GM23338 (cell line): ENCODE results near the gene ATP13A1.

Source experiments
- CREB1 ChIP-seq: fragments of 250-450 bp; sonication (Bioruptor Pico); IDR thresholded peaks from 2 replicates; pipeline ENCODE4 v1.5.0; 2020; ENCODE audit warnings: low read depth, mild to moderate bottlenecking, moderate library complexity
- EZH2 ChIP-seq: fragments of 200-600 bp; sonication (generic); IDR thresholded peaks from one replicate; pipeline ENCODE4 v1.8.0; 2017; ENCODE audit warnings: antibody characterized with exemption, mild to moderate bottlenecking, low read depth; ENCODE audit not compliant: unreplicated experiment
- EZH2phosphoT487 ChIP-seq: fragments of 200-600 bp; sonication (generic); IDR thresholded peaks from one replicate; pipeline ENCODE4 v1.8.1; 2018; ENCODE audit warnings: antibody characterized with exemption; ENCODE audit not compliant: unreplicated experiment
- JUNB ChIP-seq: IDR thresholded peaks from one replicate; pipeline ENCODE4 v1.6.1; 2016; ENCODE audit warnings: antibody characterized with exemption; ENCODE audit not compliant: unreplicated experiment
- NANOG ChIP-seq: IDR thresholded peaks from 2 replicates; pipeline ENCODE4 v1.6.1; 2016; ENCODE audit warnings: antibody characterized with exemption, borderline replicate concordance
- POLR2AphosphoS5 ChIP-seq: IDR thresholded peaks from 2 replicates; pipeline ENCODE4 v1.6.1; 2016; ENCODE audit warnings: antibody characterized with exemption, low read depth
- REST ChIP-seq: IDR thresholded peaks from one replicate; pipeline ENCODE4 v1.6.1; 2018; ENCODE audit warnings: antibody characterized with exemption; ENCODE audit not compliant: unreplicated experiment
- ZNF114 ChIP-seq: fragments of 250-450 bp; sonication (Bioruptor Pico); IDR thresholded peaks from 2 replicates; pipeline ENCODE4 v1.5.0; 2020; ENCODE audit warnings: mild to moderate bottlenecking, moderate library complexity
- TF ChIP-seq, protein P1 (sequence below), 2 experiments: fragments of 200-600 bp in 1 of 2; sonication (generic) in 1 of 2; conservative IDR thresholded peaks; 2 replicates each; pipeline versions ENCODE4 v1.5.1 to v1.6.1; 2016 to 2017; ENCODE audit warnings: antibody characterized with exemption in 2 of 2, low read depth in 2 of 2, mild to moderate bottlenecking in 2 of 2, moderate library complexity in 1 of 2
- TF ChIP-seq, protein P2 (sequence below): IDR thresholded peaks from 2 replicates; pipeline ENCODE4 v1.6.1; 2016; ENCODE audit warnings: antibody characterized with exemption

DNA sequence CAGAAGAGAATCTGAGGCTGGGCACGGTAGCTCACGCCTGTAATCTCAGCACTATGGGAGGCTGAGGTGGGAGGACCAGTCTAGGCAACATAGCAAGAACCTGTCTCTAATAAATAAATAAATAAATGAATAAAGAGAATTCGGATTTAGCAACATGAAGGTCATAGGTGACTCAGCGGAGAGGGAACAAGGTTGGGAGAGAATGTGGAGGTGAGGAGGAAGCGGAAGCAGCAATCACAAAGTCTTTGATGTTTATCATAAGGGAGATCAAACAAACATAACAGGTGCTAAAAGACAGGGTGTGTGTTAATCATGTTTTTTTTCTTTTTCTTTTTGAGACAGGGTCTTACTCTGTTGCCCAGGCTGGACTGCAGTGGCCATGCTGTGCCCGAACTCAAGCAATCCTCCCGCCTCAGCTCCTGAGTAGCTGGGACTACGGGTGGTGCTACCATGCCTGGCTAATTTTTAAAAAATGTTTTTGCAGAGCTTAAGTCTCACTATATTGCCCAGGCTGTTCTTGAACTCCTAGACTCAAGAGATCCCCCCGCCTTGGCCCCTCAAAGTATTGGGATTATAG, 61.3 kb downstream of the ATP13A1 start:
- TF ChIP-seq, protein P1, sequence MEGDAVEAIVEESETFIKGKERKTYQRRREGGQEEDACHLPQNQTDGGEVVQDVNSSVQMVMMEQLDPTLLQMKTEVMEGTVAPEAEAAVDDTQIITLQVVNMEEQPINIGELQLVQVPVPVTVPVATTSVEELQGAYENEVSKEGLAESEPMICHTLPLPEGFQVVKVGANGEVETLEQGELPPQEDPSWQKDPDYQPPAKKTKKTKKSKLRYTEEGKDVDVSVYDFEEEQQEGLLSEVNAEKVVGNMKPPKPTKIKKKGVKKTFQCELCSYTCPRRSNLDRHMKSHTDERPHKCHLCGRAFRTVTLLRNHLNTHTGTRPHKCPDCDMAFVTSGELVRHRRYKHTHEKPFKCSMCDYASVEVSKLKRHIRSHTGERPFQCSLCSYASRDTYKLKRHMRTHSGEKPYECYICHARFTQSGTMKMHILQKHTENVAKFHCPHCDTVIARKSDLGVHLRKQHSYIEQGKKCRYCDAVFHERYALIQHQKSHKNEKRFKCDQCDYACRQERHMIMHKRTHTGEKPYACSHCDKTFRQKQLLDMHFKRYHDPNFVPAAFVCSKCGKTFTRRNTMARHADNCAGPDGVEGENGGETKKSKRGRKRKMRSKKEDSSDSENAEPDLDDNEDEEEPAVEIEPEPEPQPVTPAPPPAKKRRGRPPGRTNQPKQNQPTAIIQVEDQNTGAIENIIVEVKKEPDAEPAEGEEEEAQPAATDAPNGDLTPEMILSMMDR (conservative IDR thresholded peaks at IDR 0.05; ENCODE audit: low read depth in 2 of 2): no peak
- TF ChIP-seq NANOG (no peak), REST (no peak), EZH2 (no peak), JUNB (no peak), POLR2AphosphoS5 (no peak), ZNF114 (CRISPR knock-in tag) (no peak), CREB1 (CRISPR knock-in tag) (no peak), EZH2phosphoT487 (no peak)
- TF ChIP-seq, protein P2, sequence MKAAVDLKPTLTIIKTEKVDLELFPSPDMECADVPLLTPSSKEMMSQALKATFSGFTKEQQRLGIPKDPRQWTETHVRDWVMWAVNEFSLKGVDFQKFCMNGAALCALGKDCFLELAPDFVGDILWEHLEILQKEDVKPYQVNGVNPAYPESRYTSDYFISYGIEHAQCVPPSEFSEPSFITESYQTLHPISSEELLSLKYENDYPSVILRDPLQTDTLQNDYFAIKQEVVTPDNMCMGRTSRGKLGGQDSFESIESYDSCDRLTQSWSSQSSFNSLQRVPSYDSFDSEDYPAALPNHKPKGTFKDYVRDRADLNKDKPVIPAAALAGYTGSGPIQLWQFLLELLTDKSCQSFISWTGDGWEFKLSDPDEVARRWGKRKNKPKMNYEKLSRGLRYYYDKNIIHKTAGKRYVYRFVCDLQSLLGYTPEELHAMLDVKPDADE: no peak
